Activated T-helper 1 cell treated with anti-CD3 and anti-CD28 coated beads, Interleukin-12 subunit alpha, Interleukin-12 subunit beta, Interleukin-2, Interleukin-4 antibody, amounts not matched to agents 30 ng/mL and 10 ng/mL and 1 ng/mL, durations not matched to agents 14 hours and 24 hours and 36 hours (primary cell): Measurements from ENCODE around the gene CHSY3. TPM values are rescaled to one million over a fixed set of nuclear protein-coding genes. Genes with fewer than 3 reads are reported as not detected.

Experiments used
- total RNA-seq: library from RNA; stranded (reverse); gene quantifications from 2 replicates; pipeline ENCODE4 v1.2.3, GENCODE V29; 2022

Gene CHSY3
- total RNA-seq, 1 donor from 2014 or later, result not detected

Other genes starting within 250 kb of the CHSY3 start
- gene MINAR2, start 156.4 kb upstream of the CHSY3 start, total RNA-seq, result not detected in 2 replicates